Measurements from ENCODE around the gene GABPA.
"Not testable (repeated sequence)": the region's sequence is repeated elsewhere in the genome, so short reads cannot be mapped to it uniquely, and the experiment has no call there.

Gene GABPA

GRCh38 chr21:25701529-25701928 lies 33.2 kb upstream of the GABPA start:
- no peak for TF ChIP-seq CTCF (IDR thresholded peaks at IDR 0.05; ENCODE audit: low read depth, low read length)
- DNase-seq (ENCODE audit: extremely low read depth, low read depth) = no peak

GRCh38 chr21:25708467-25709065 lies 26.2 kb upstream of the GABPA start:
- peak; percentile 11 for DNase-seq (ENCODE audit: extremely low read depth, low read depth)
- peak; percentile 70 for TF ChIP-seq CTCF (IDR thresholded peaks at IDR 0.05; ENCODE audit: low read depth, low read length)

- no peak for TF ChIP-seq CTCF (IDR thresholded peaks at IDR 0.05; ENCODE audit: low read depth, low read length)
Measured at GRCh38 chr21:25709684-25710265, 25.0 kb upstream of the GABPA start.

GRCh38 chr21:25710550-25710949 lies 24.2 kb upstream of the GABPA start:
- DNase-seq (ENCODE audit: extremely low read depth, low read depth) = no peak
- TF ChIP-seq CTCF (IDR thresholded peaks at IDR 0.05; ENCODE audit: low read depth, low read length) = no peak

More at GRCh38 chr21:25709684-25710265, 25.0 kb upstream of the GABPA start:
- DNase-seq (ENCODE audit: extremely low read depth, low read depth) = no peak

- DNase-seq (ENCODE audit: extremely low read depth, low read depth) = not testable (repeated sequence)
Measured at GRCh38 chr21:25714066-25714465, 20.7 kb upstream of the GABPA start.

GRCh38 chr21:25717491-25718147 lies 17.2 kb upstream of the GABPA start:
- DNase-seq (ENCODE audit: extremely low read depth, low read depth) = no peak

GRCh38 chr21:25721987-25722386 lies 12.8 kb upstream of the GABPA start:
- no peak for TF ChIP-seq CTCF (IDR thresholded peaks at IDR 0.05; ENCODE audit: low read depth, low read length)
- no peak for DNase-seq (ENCODE audit: extremely low read depth, low read depth)

More at GRCh38 chr21:25717491-25718147, 17.2 kb upstream of the GABPA start:
- TF ChIP-seq CTCF (IDR thresholded peaks at IDR 0.05; ENCODE audit: low read depth, low read length) = no peak

Measured in AG09319 (cell line).